Upper lobe of left lung (tissue), 4 donors: ENCODE results near the gene ADAMTS2.

Experiments
- CTCF ChIP-seq, 6 experiments: fragments of 450-650 bp in 4 of 6; fragments of 200-600 bp in 2 of 6; sonication (generic) in 2 of 6; IDR thresholded peaks; one replicate each; pipeline ENCODE4 v1.5.1; 2016 to 2019; ENCODE audit warnings: antibody characterized with exemption in 6 of 6
- EP300 ChIP-seq, 4 donors: sonication (generic); formaldehyde crosslinking; IDR thresholded peaks; one replicate each; pipeline ENCODE4 v1.5.1; 2017; ENCODE audit warnings: antibody characterized with exemption in 4 of 4, control low read depth in 2 of 4
- POLR2A ChIP-seq, 4 donors: fragments of 450-650 bp; IDR thresholded peaks; one replicate each; pipeline ENCODE4 v1.5.1; 2016 to 2017; ENCODE audit warnings: antibody characterized with exemption in 4 of 4, mild to moderate bottlenecking in 2 of 4

GRCh38 chr5:179171251-179171815, 173.9 kb downstream of the ADAMTS2 start:
- no peak for TF ChIP-seq EP300 (IDR thresholded peaks at IDR 0.05)
- no peak for TF ChIP-seq CTCF (IDR thresholded peaks at IDR 0.05)
- no peak for TF ChIP-seq POLR2A (IDR thresholded peaks at IDR 0.05)
